GM03348 (cell line): ENCODE data around the gene NXF2.
"Not testable (repeated sequence)": the region's sequence is repeated elsewhere in the genome, so short reads cannot be mapped to it uniquely, and the experiment has no call there.

ENCODE experiments used
- DNase-seq: peaks from one replicate; pipeline ENCODE4 v3.0.0; 2012; ENCODE audit warnings: low spot score

Gene NXF2

DNA sequence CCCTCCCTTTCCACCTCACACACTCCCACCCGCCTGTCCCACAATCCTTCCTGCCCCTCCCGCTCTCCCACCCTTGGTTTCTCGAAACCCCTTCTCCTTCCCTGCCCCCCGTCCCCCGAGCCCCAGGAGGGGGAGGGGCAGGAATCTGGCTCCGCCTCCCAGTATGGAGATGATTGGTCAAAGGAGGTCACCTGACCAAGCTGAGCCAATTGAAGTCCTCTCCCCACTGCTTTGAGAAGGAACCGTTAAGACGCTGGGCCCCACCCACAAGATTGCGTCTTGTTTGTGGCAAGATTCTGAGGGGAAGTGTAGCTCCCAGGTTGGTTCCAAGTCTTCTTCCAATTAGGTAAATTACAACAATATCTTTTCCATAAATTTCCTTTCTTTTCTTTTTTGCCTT is at the start of gene NXF2:
Gene NXF2 (plus strand): TSS at position 275 of the 400 bp plus-strand sequence. CDS start 59,912 bp downstream, outside the sequence.
- not testable (repeated sequence) for DNase-seq

GRCh38 chrX:102207940-102208339 is 39.0 kb upstream of the NXF2 start:
- not testable (repeated sequence) for DNase-seq

DNA sequence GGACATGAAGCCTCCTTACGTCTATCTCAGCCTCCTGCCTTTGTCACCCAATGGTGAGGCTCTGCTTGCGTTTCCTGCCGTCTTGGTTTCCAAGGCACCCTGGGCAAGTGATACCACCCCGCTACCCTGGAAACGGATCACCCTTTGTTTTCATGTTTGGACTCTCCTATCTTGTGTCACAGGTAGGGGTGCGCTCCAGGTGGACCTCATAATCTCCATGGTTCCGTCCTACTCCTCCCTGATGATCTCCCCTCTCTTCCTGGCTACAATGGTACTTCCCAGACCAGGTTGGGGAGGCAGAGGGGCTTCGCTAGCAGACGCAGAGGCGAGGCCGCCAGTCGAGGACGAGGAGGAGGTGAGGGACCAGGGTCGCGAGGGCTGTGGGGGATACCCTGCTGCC is 32.0 kb upstream of the NXF2 start, which contains the start of gene TCP11X1:
Gene TCP11X1 (plus strand): TSS at position 316 of the 400 bp plus-strand sequence.
- not testable (repeated sequence) for DNase-seq

DNA sequence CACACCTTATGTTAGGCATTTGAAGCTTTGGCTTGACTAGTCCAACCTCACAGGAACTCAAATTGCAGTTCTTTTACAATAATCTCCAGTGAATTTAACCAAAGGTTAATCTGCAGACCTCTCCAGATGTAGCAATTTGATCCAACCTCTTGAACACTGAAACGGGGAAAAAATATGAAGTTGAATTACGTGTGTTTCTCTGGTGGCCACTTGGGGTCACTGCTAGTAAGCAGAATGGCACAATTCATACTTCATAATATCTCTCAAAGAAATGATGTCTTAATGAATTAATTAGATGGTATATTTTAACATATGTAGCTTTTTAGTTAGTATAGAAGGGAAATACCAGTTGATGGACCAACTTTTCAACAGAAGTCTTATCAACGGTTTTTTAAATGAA is 30.5 kb upstream of the NXF2 start:
- DNase-seq: not testable (repeated sequence)

DNA sequence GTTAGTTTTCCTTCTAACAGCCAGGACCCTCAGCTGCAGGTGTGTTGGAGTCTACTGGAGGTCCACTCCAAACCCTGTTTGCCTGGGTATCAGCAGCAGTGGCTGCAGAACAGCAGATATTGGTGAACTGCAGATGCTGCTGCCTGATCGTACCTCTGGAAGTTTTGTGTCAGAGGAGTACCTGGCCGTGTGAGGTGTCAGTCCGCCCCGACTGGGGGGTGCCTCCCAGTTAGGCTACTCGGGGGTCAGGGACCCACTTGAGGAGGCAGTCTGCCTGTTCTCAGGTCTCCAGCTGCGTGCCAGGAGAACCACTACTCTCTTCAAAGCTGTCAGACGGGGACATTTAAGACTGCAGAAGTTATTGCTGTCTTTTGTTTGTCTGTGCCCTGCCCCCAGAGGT is 11.3 kb upstream of the NXF2 start:
- DNase-seq: not testable (repeated sequence)

DNA sequence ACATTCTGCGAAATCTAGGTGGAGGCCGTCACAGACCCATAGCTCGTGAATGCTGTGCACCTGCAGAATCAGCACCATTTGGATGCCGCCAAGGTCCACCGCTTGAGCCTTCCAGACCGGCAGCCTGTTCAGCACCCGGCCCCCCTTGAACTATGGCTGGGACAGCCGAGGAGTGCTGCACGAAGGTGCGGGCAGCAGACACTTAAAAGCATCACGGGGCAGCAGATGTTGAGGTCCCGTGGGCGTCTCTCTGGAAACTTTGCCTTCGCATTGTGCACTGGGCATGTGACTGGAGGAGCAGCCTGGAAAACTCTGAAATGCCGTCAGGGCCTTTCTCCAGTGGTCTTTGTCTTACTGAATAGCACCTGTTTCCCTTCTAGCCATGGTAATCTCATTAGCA is 6.7 kb upstream of the NXF2 start:
- not testable (repeated sequence) for DNase-seq

DNA sequence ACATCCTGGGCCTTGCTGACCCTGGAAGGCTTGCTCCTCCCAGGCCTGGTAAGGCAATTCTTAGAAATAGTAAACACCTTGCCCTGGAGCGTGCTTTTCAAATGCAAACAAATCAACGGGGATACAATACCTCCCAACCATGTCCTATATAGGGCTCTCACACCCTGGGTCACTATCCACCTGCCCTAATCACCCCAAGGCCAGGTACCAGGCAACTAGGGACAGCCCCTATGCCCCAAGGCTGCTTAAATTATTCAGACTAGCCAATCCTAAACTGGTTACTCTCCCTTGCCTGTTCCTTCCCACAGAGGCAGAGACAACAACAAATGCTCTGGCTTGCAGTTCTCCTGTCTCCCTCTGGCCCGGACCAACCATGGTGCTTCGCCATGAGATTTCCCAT is 25.3 kb downstream of the NXF2 start:
- DNase-seq: not testable (repeated sequence)

GRCh38 chrX:102338162-102338561 is 91.2 kb downstream of the NXF2 start:
- DNase-seq: no peak

DNA sequence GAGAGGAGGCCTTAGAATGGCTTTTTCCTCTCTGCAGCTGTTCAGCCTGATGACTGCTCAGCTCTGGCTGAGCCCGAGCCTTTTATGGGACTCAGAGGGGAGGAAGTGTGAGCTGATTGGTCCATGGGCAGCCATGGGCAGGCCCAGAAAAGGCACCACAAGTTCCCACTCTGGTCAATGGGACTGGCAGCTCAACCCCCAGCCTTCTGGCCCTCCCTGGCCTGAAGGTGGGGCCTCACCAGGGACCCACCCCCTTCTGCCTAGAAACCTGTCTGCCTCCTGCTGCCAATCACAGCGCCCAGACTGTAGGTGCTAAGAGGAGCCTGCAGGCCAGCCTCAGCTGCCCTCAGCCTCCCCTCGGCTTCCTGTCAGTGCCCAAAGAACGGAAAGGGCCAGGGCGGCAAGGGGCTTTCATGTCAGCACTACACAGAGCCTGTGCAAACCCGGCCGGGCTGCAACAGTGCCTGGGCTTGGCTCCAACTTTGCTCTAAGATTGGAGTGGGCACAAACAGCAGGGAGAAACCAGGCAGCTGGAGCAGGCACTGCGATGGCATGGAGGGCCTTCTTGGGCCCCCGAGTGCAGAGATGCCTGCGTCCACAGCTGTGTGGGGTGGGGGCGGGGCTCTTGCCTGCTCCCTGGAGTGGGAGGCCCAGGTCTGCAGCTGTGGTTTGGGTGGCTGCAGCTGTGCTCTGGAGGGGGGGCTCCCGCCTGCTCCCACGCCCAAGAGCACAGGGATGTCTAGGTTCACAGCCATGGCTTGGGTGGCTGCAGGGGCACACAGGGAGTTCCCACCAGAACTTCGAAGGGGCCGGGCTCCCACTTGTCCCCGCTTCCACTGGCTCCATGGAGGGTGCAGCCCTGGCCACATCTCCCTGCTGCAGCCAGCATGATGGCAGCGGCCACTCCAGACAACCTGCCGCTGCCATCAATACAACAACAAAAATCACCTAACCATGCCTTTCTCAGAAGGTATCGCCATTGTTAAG is 92.6 kb downstream of the NXF2 start:
- no peak for DNase-seq

DNA sequence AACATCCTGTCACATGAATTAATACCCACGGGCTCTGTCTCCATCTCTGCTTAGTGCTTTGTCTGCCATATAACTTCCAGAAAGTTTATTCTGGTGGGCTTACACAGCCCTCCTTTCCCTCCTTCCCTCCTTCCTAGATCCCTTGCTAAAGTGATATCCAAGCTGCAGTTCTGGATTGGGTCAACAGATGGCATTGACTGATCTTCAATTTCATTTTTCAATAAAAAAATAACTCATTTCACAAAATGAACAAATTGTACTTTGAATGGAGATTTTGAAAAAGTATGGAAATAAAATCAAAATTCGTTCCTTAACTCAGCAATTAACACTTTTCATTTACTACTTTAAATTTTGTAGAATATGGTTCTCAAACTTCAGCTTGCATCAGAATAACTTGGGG is 94.9 kb downstream of the NXF2 start:
- DNase-seq: no peak

DNA sequence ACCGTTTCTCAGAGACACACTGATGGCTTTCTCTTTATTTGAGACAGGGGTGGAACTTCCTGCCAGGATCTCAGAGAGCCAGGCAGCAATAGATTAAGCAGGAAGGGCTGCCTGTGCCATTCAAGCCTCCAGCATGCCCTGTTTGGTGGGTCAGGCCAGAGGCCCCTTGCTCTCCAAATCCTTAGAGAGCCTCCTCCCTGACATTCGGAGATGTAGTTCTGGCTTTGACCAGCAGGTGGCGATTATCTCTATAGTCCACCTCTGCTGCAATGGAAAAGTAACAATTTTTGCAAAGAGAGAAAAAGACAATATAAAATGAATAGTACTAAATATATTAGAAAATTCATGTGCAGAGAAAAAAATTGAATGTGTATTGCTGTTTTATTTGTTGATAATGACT is 98.9 kb downstream of the NXF2 start:
- DNase-seq: peak; percentile 32
